ENCODE measurements around the gene PTPRM.

GRCh38 chr18:8356001-8356400, 788.9 kb downstream of the PTPRM start:
- TF ChIP-seq POLR2A (IDR thresholded peaks at IDR 0.05): no peak
- no peak for TF ChIP-seq EP300 (IDR thresholded peaks at IDR 0.05; ENCODE audit: low read depth)
- TF ChIP-seq CTCF (IDR thresholded peaks at IDR 0.05): no peak
